Sigmoid colon (tissue), 7 donors: Measurements from ENCODE around the gene RPP38. TPM values are rescaled to one million over a fixed set of nuclear protein-coding genes. Genes with fewer than 3 reads are reported as not detected.

Experiments
- DNase-seq: peaks from one replicate; pipeline ENCODE4 v3.0.0-alpha.2; 2019
- H3K27ac ChIP-seq, 4 donors: fragments of 200-600 bp; sonication (generic); one replicate each; pipeline ENCODE4 v1.5.1; 2016 to 2019; ENCODE audit warnings: mild to moderate bottlenecking in 1 of 4
- H3K27me3 ChIP-seq, 3 donors: fragments of 200-600 bp; sonication (generic); one replicate each; pipeline ENCODE4 v1.5.1; 2019; ENCODE audit warnings: mild to moderate bottlenecking in 1 of 3
- H3K36me3 ChIP-seq, 4 donors: fragments of 200-600 bp; sonication (generic); one replicate each; pipeline ENCODE4 v1.5.1; 2016 to 2019
- H3K4me1 ChIP-seq, 4 donors: fragments of 200-600 bp; sonication (generic); one replicate each; pipeline ENCODE4 v1.5.1; 2017 to 2019
- H3K4me3 ChIP-seq, 4 donors: fragments of 200-600 bp; sonication (generic); one replicate each; pipeline ENCODE4 v1.5.1; 2017 to 2019; ENCODE audit warnings: mild to moderate bottlenecking in 2 of 4, moderate library complexity in 1 of 4
- H3K9me3 ChIP-seq, 4 donors: fragments of 200-600 bp in 3 of 4; sonication (generic) in 3 of 4; one replicate each; pipeline versions ENCODE4 v1.5.1 to v1.6.1; 2013 to 2019
- EP300 ChIP-seq, 4 donors: sonication (generic); formaldehyde crosslinking; IDR thresholded peaks; one replicate each; pipeline ENCODE4 v1.6.1; 2017; ENCODE audit warnings: antibody characterized with exemption in 4 of 4
- POLR2A ChIP-seq, 2 donors: fragments of 450-650 bp; IDR thresholded peaks; one replicate each; pipeline ENCODE4 v1.6.1; 2016; ENCODE audit warnings: antibody characterized with exemption in 2 of 2, mild to moderate bottlenecking in 2 of 2, moderate library complexity in 2 of 2
- POLR2AphosphoS5 ChIP-seq, 4 donors: sonication (generic); formaldehyde crosslinking; IDR thresholded peaks; one replicate each; pipeline ENCODE4 v1.6.1; 2017; ENCODE audit warnings: antibody characterized with exemption in 4 of 4
- WGBS, 2 donors: extraction: QIAGEN DNeasy Blood & Tissue Kit; methylation state at CpG; one replicate each; pipeline ENCODE4 v1.1.7; 2013; 5-methylcytosine and 5-hydroxymethylcytosine counted together
- intact Hi-C: fragments of 100-400 bp; cut with DNase I; formaldehyde crosslinking; loops from one replicate; pipeline ENCODE4 v1.15.1; 2023
- polyA plus RNA-seq, 3 donors: library from polyadenylated mRNA; stranded (reverse); fragments of 200-250 nt; gene quantifications; one replicate each; pipeline ENCODE4 v1.2.3, GENCODE V29; 2013
- total RNA-seq, 4 donors: library from RNA; depleted of rRNA; stranded (reverse); fragments of >200 nt; gene quantifications; one replicate each; pipeline ENCODE4 v1.1.0, GENCODE V29; 2016
- TF ChIP-seq, protein P1 (sequence below), 4 experiments: fragments of 450-650 bp in 3 of 4; fragments of 200-600 bp in 1 of 4; IDR thresholded peaks; one replicate each; pipeline ENCODE4 v1.5.1; 2016 to 2019; ENCODE audit warnings: antibody characterized with exemption in 4 of 4, mild to moderate bottlenecking in 3 of 4, moderate library complexity in 2 of 4
- donor health status: healthy with polysubstance abuse.
- donor health status: Bipolar disorder and iron deficiency.
- donor health status: healthy.

Gene RPP38
- total and polyA plus RNA-seq, 7 donors = 8.7 to 29.5 (median 18.7) TPM

- intact Hi-C loops = no loop called here
- H3K27me3 ChIP-seq = no peaks in the 10 kb centered on the region
- H3K4me1 ChIP-seq = peaks cover 0 to 19% (median 16%) of the 10 kb centered on the region in 4 donors
- H3K9me3 ChIP-seq = no peaks in the 10 kb centered on the region
- peak overlapping the region; percentile 22 to 49 (median 47) for H3K4me3 ChIP-seq
- no peak for DNase-seq
- peak overlapping the region; percentile 23 to 52 (median 32) for H3K27ac ChIP-seq
- 21 to 53% methylated on average over 7 of the region's 7 CpGs for WGBS, 2 donors
- TF ChIP-seq, protein P1, sequence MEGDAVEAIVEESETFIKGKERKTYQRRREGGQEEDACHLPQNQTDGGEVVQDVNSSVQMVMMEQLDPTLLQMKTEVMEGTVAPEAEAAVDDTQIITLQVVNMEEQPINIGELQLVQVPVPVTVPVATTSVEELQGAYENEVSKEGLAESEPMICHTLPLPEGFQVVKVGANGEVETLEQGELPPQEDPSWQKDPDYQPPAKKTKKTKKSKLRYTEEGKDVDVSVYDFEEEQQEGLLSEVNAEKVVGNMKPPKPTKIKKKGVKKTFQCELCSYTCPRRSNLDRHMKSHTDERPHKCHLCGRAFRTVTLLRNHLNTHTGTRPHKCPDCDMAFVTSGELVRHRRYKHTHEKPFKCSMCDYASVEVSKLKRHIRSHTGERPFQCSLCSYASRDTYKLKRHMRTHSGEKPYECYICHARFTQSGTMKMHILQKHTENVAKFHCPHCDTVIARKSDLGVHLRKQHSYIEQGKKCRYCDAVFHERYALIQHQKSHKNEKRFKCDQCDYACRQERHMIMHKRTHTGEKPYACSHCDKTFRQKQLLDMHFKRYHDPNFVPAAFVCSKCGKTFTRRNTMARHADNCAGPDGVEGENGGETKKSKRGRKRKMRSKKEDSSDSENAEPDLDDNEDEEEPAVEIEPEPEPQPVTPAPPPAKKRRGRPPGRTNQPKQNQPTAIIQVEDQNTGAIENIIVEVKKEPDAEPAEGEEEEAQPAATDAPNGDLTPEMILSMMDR (IDR thresholded peaks at IDR 0.05) = no peak
- TF ChIP-seq POLR2AphosphoS5 (IDR thresholded peaks at IDR 0.05) = peak in 1 of 4 donors; percentile 20
- no peak for TF ChIP-seq EP300 (IDR thresholded peaks at IDR 0.05)
- no peaks in the 10 kb centered on the region for H3K36me3 ChIP-seq
These were observed 12.6 kb upstream of the RPP38 start for GRCh38 chr10:15084502-15084922.

- TF ChIP-seq, protein P1 (IDR thresholded peaks at IDR 0.05) = peak; percentile 19 to 68 (median 53)
- no peak for TF ChIP-seq POLR2A (IDR thresholded peaks at IDR 0.05)
- H3K4me3 ChIP-seq = peak within 1 kb of the TSS; percentile 30 to 57 (median 52)
- H3K9me3 ChIP-seq = no peaks in the 10 kb centered on the region
- peaks cover 0 to 6% (median 0%) of the 10 kb centered on the region in 3 donors for H3K27me3 ChIP-seq
- no peaks in the 10 kb centered on the region for H3K36me3 ChIP-seq
- DNase-seq = peak; percentile 85
- peaks cover 0 to 19% (median 14%) of the 10 kb centered on the region in 4 donors for H3K4me1 ChIP-seq
- WGBS, 2 donors = 7% methylated on average over 63 of the region's 63 CpGs
- intact Hi-C loops = loop anchor here (5.0 kb wide), 1 partner anchor 486 kb away; no protein-coding TSS in a partner anchor
- H3K27ac ChIP-seq = no peak within 1 kb of the TSS
These were observed 8.5 kb upstream of the RPP38 start, which contains the start of gene ACBD7 for GRCh38 chr10:15088428-15089261. TSS of gene ACBD7 (minus strand) at chr10:15088776. CDS start at chr10:15088728, 48 bp downstream.

DNA sequence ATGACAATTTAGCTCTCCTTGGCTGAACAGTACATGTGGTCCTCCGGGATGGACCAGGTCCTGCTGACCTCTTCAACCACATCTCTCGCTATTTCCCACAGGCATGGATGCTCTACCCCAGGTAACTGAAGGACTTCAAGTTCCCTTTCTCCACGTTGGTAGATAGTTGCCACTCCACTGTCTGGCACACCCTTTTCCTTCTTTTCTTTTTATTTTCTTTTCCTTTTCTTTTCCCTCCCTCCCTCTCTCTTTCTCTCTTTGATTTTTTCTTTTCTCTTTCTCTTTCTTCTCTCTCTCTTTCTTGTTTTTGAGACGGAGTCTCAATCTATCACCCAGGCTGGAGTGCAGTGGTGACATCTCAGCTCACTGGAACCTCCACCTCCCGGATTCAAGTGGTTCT is 5.7 kb upstream of the RPP38 start:
- DNase-seq = no peak
- Histone ChIP-seq H3K4me1 (peaks cover 0 to 15% (median 9%) of the 10 kb centered on the region in 4 donors), H3K9me3 (no peaks in the 10 kb centered on the region), H3K27ac (no peak overlapping the region), H3K36me3 (no peaks in the 10 kb centered on the region), H3K27me3 (peaks cover 0 to 6% (median 0%) of the 10 kb centered on the region in 3 donors), H3K4me3 (no peak overlapping the region)
- 84 to 90% methylated on average over 5 of the region's 5 CpGs for WGBS, 2 donors
- intact Hi-C loops = loop anchor here (10.0 kb wide), 1 partner anchor 1723 kb away; the partner anchor contains the start of gene RSU1
- TF ChIP-seq, protein P1 (IDR thresholded peaks at IDR 0.05) = no peak
- TF ChIP-seq POLR2AphosphoS5 (IDR thresholded peaks at IDR 0.05) (no peak), EP300 (IDR thresholded peaks at IDR 0.05) (no peak), POLR2A (IDR thresholded peaks at IDR 0.05) (no peak)

DNA sequence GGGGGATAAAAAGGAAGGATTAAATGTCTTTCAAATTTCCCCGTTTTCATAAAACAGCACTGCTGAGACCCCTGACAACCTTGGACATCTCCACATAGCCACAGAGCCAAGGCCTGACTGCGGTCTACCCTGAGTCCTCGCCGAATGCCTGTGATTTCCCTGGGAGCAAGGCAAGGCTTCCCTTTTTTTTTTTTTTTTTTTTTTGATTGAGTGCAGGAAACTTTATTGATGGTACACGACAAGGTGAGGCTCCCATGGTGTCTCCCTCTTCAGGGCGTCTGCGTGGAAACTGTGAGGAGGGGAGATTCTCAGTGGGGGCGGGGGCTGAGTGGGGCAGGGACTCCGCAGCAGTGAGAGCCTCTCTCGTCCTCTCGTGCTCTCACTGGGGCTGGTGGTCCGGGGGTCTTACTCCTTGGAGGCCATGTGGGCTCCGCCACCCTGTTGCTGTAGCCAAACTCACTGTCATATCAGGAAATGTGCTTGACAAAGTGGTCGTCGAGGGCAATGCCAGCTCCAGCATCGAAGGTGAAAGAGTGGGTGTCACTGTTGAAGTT is 4.2 kb upstream of the RPP38 start:
- Histone ChIP-seq H3K9me3 (no peaks in the 10 kb centered on the region), H3K27ac (no peak overlapping the region), H3K4me1 (peaks cover 0 to 20% (median 15%) of the 10 kb centered on the region in 4 donors), H3K4me3 (no peak overlapping the region), H3K36me3 (no peaks in the 10 kb centered on the region), H3K27me3 (peaks cover 0 to 6% (median 0%) of the 10 kb centered on the region in 3 donors)
- 92 to 95% methylated on average over 16 of the region's 16 CpGs for WGBS, 2 donors
- no peak for DNase-seq
- TF ChIP-seq, protein P1 (IDR thresholded peaks at IDR 0.05) = no peak
- TF ChIP-seq POLR2AphosphoS5 (IDR thresholded peaks at IDR 0.05) (no peak), POLR2A (IDR thresholded peaks at IDR 0.05) (no peak), EP300 (IDR thresholded peaks at IDR 0.05) (no peak)
- intact Hi-C loops = loop anchor here (10.0 kb wide), 1 partner anchor 1722 kb away; the partner anchor contains the start of gene RSU1
